ENCODE measurements around the gene CACNA1H.

GRCh38 chr16:1127101-1127500, 25.8 kb upstream of the CACNA1H start:
- TF ChIP-seq MAX (IDR thresholded peaks at IDR 0.05; ENCODE audit: low read depth, low read length) (no peak), CTCF (IDR thresholded peaks at IDR 0.05; ENCODE audit: low read depth, low read length) (no peak), POLR2A (IDR thresholded peaks at IDR 0.05; ENCODE audit: extremely low read depth, insufficient read length) (no peak)
